Measurements from ENCODE around the gene KRTAP1-1. TPM values are rescaled to one million over a fixed set of nuclear protein-coding genes. Genes with fewer than 3 reads are reported as not detected.
"Not testable (repeated sequence)": the region's sequence is repeated elsewhere in the genome, so short reads cannot be mapped to it uniquely, and the experiment has no call there.

Gene KRTAP1-1, protein sequence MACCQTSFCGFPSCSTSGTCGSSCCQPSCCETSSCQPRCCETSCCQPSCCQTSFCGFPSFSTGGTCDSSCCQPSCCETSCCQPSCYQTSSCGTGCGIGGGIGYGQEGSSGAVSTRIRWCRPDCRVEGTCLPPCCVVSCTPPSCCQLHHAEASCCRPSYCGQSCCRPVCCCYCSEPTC
- polyA plus RNA-seq (2013, experiment 1 of 2; ENCODE audit: insufficient read length) = not detected
- not detected for polyA plus RNA-seq (2013, experiment 2 of 2; ENCODE audit: insufficient read length)

GRCh38 chr17:41040783-41041571, at the start of gene KRTAP1-1:
TSS of gene KRTAP1-1 (minus strand) at chr17:41041450. CDS start at chr17:41041397, 53 bp downstream.
- DNase-seq = peak; percentile 49

DNA sequence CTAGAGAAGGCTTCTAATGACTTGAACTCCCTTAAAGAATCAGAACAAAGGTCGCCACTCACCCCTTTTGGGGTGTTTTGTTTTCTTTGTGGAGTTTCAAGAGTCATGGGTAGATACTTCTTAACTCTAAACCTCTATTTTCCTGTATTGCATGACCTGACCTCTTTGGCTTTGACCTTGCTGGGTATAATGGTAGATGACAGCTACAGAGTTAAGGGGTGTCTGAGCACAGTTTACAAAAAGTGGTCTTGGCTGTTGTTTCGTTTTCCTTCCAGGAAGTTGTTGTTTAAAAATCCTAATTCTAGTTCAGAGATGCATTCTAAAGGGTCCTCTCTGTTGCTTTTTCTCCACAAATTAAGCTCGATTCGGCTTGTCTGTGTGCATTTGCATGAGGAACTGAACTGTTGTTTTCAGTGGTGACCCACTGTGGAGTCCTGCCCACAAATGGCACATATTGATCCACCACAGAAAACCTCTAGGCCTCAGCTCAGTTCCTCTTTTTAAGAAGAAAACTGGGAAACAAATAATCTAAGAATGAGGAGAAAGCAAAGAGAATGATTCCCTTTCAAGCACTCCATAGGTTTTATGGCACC, 47.6 kb upstream of the KRTAP1-1 start:
- DNase-seq = not testable (repeated sequence)

- not testable (repeated sequence) for DNase-seq
These were observed 43.0 kb upstream of the KRTAP1-1 start, which contains the start of gene KRTAP4-7 for GRCh38 chr17:41084100-41084856. TSS of gene KRTAP4-7 (plus strand) at chr17:41084150. CDS start at chr17:41084207, 57 bp downstream.

- DNase-seq = peak; percentile 78
These were observed 42.2 kb upstream of the KRTAP1-1 start for GRCh38 chr17:41083427-41083826.

DNA sequence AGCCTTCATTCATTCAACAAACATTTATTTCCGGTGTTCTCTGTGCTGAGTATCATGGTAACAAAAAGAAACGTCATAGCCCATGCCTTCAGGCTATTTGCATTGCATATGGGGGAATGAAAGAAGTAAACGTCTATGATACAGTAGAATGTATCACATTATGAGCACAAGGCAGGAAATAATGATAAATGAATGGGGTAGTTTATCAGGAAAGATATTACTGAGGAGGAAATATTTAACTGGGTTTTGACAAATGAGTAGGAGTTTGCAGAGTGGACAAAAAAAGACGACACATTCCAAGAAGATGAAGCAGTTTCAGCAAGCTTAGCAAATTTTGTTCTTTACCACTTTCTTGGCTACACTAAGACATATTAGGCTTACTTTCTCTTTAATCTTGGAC, 41.4 kb upstream of the KRTAP1-1 start:
- no peak for DNase-seq

DNA sequence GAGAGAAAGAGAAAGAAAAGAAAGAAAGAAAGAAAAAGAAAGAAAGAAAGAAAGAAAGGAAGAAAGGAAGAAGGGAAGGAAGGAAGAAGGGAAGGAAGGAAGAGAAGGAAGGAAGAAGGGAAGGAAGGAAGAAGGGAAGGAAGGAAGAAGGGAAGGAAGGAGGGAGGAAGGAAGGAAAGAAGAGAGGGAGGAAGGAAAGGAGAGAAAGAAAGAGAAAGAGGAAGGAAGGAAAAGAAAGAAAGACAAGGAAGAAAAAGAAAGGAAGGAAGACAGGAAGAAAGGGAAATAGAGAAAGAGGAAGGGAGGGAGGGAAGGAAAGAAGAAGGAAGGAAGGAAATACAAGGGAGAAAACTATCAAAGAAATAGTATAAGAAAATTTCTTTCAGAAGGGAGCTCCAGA, 35.5 kb upstream of the KRTAP1-1 start:
- no peak for DNase-seq

- DNase-seq = no peak
These were observed 32.4 kb upstream of the KRTAP1-1 start for GRCh38 chr17:41073676-41074075.

DNA sequence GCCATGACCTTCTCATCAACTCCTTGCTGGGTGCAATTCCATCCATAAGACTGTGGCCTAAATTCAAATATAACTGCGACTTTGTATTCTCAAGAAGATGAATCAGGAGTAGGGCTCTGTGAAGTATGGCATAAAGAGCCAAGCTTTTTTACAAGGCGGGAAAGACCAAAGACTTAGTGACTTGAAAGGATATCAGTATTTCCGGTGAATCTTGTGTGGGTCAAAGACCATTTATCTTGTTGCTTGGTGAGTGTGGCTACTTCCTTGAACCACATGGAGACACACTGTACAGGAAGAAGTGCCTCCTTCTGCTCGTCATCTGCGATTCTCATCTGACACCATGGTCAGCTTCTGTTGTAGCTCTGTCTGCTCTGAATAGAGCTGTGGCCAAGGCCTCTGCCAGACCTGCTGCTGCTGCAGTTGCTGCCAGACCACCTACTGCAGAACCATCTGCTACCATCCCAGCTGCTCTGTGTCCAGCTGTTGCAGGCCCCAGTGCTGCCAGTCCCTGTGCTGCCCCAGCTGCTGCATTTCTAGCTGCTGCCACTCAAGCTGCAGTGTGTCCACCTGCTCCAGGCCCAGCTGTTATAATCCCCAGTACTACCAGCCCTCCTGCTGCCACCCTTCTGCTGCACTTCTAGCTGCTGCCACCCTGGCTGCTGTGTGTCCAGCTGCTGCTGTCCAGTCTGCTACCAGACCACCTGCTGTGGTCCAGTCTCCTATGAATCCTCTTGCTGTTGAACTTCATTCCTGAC, 30.5 kb upstream of the KRTAP1-1 start:
- DNase-seq = no peak

- no peak for DNase-seq
These were observed 27.8 kb upstream of the KRTAP1-1 start for GRCh38 chr17:41069031-41069430.

DNA sequence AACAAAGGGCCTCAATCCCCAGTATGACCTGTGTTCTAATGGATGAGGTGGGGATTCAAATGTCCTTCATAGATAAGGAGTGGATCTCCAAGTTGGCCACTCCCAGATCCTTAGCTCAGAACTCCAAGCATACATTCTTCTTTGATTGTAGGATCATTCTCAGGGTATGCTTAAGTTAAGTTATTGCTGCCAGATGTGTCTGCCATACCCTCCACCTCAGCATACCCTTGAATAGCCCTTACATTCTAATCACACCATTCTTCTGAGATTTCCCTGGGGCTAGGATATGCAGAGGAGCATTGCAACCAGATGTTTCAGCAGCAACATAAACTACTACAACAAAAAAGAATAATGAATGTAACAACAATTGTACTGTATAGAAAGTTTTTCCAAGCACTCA, 26.0 kb upstream of the KRTAP1-1 start:
- peak; percentile 74 for DNase-seq

DNA sequence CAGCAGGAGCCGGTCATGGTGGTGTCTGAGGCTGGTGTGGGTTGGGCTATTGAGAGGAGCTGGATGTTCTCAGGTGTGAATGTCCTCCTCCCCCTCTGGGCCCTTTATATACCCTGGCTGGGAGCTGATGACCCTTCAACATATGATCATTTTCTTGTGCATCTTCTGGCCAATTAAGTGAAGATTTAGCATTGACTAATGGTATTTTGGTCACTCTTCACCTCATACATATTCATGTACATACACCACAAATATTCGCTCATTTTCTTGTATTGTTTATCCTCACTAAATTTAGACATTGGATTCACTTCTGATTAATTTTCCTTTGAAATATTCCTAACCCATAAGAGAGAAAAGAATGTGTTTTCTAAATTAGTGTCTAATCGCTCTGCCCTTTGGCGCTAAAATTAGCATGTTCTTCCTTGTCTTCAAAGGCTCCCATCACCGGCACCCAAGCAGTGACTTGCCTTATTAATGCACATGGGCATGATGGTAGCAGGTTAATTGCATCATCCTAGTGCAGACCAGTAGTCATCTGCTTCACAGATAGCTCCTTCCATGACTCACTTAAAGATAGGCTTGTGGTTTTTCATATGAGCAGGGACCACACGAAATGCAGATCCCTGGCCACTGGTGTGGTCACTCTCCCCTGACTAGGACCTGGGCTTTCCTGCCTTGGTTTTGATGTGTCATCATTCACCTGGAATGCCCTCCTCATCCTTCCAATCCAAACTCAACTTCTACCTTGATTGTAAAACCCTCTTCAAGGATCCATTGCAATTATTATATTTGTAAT, 24.8 kb upstream of the KRTAP1-1 start, which contains the start of gene KRTAP2-4:
Gene KRTAP2-4, minus strand, starts transcription at position 51 of the 796 bp plus-strand sequence. Its CDS starts 34 bp downstream, at position 17.
- peak; percentile 86 for DNase-seq

DNA sequence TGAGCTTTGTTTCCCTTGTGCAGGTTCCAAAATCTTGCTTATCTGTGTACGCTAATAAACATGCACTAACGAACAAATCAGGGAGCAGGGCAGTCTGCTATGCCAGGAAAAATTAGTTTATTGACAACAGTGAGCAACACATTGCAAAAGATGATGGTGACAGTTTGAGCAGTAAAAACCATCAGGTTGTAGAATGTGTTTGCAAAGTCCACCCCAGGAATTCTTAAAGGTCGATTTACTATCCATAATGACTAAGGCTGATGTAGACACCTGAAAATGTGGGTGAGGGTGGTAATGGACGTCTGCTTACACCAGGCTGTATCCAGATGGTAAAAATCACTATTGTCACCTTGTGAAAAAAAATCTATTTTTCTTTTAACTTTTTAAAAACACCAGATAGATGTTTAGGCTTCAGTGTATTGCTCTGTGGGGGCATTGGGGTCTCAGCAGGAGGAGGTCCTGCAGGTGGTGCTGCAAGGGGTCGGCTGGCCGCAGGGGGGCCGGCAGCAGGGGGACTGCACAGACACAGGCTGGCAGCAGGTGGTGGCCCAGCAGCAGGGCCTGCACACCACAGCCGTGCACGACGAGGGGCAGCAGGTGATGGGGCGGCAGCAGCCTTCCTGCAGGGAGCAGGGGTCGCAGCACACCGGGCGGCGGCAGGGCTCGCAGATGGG, 23.9 kb upstream of the KRTAP1-1 start:
- DNase-seq = not testable (repeated sequence)

GRCh38 chr17:41064301-41064700, 23.1 kb upstream of the KRTAP1-1 start:
- no peak for DNase-seq

DNA sequence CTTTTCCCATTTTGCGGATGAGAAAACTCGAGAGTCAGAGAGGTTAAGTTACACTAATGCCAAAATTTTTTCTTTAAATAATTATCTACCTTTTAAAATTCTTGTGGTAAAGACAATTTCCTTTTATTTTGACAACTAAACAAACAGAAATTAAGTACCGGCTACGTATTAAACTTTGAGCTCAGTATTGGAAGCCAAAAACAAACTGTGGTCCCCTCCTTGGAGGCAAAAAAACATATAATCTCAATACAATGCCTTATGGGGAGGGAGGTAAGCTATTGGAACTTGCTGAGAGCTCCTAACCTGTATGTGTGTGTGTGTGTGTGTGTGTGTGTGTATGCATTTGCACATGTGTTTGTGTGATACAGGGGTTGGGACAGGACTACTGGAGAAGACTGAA, 22.2 kb upstream of the KRTAP1-1 start:
- no peak for DNase-seq

DNA sequence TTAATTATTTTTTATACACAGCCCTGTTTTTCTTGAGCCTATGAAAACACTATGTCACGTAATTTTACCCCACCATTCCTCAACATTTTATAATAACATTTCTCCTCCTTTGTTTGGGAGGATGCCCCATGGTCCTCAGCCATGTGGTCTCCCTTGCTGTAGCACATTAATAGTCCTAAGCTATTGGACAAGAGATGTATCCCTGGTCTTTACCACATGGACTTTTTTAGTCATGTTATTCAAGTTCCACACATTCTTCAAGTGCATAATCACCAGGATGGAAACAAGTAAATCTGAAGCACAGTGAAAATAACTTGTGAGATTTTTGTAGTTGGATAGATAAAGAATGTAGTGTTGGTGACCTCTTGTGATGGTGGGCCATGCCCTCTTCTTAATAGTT, 20.7 kb upstream of the KRTAP1-1 start:
- DNase-seq = peak; percentile 99

DNA sequence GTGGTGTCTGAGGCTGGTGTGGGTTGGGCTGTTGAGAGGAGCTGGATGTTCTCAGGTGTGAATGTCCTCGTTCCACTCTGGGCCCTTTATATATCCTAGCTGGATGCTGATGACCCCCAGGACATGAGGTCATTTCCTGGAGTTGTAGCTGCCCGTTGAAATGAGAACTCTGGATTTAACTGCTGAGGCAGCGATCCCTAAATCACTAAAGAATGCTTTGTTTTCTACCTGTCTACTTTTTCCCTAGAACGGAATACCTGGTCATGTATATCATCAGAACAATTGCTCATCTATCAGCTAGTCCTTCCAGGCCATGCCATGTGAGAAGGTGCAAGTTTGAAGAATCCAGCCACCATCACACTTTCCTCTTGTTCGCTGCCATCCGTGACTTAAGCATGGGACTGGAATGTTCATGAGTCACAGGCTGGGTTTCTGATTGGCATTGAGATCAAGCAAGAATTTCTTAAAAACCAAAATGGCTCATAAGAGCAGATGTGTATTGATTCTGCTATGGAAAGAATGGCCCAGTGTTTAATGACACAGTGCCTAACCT, 18.9 kb upstream of the KRTAP1-1 start, which contains the start of gene KRTAP2-3:
Gene KRTAP2-3, minus strand, starts transcription at position 63 of the 553 bp plus-strand sequence. CDS start 64 bp downstream, outside the sequence.
- DNase-seq = peak; percentile 98

GRCh38 chr17:41059276-41060051, 18.2 kb upstream of the KRTAP1-1 start:
- DNase-seq = peak; percentile 95

- DNase-seq = no peak
These were observed 17.5 kb upstream of the KRTAP1-1 start for GRCh38 chr17:41058741-41059140.

GRCh38 chr17:41057547-41057946, 16.3 kb upstream of the KRTAP1-1 start:
- DNase-seq = no peak
